GM21447 (cell line): ENCODE results near the gene FKBP6.
"Not testable (repeated sequence)": the region's sequence is repeated elsewhere in the genome, so short reads cannot be mapped to it uniquely, and the experiment has no call there.

Source experiments
- ATAC-seq: cut with Tn5 transposase; IDR thresholded peaks from one replicate; pipeline ENCODE4 v1.9.1; 2021; ENCODE audit not compliant: unreplicated experiment

Gene FKBP6

GRCh38 chr7:73327922-73328321, at the start of gene FKBP6, which contains the start of gene TRIM50:
Gene FKBP6, plus strand, starts transcription at chr7:73328161. Its CDS starts 268 bp downstream, at chr7:73328429.
Gene TRIM50, minus strand, starts transcription at chr7:73328082. Its CDS starts 3,295 bp downstream, at chr7:73324787.
- not testable (repeated sequence) for ATAC-seq

GRCh38 chr7:73297235-73297634, 30.7 kb upstream of the FKBP6 start:
- not testable (repeated sequence) for ATAC-seq

- ATAC-seq, result not testable (repeated sequence)
Observed at GRCh38 chr7:73297706-73298105, 30.3 kb upstream of the FKBP6 start.

GRCh38 chr7:73299812-73300211, 28.1 kb upstream of the FKBP6 start:
- not testable (repeated sequence) for ATAC-seq

GRCh38 chr7:73301108-73301507, 26.9 kb upstream of the FKBP6 start:
- ATAC-seq, result not testable (repeated sequence)

- ATAC-seq, result not testable (repeated sequence)
Observed at GRCh38 chr7:73302846-73303245, 25.1 kb upstream of the FKBP6 start.

GRCh38 chr7:73303546-73303945, 24.4 kb upstream of the FKBP6 start:
- no peak for ATAC-seq

- no peak for ATAC-seq
Observed at GRCh38 chr7:73304071-73304470, 23.9 kb upstream of the FKBP6 start.

- not testable (repeated sequence) for ATAC-seq
Observed at GRCh38 chr7:73304612-73305387, 23.2 kb upstream of the FKBP6 start.

- no peak for ATAC-seq
Observed at GRCh38 chr7:73307436-73307835, 20.5 kb upstream of the FKBP6 start.

- ATAC-seq, result peak; percentile 41
Observed at GRCh38 chr7:73308074-73308664, 19.8 kb upstream of the FKBP6 start.

- ATAC-seq, result peak; percentile 87
Observed at GRCh38 chr7:73308665-73309214, 19.2 kb upstream of the FKBP6 start, which contains the start of gene NSUN5. Gene NSUN5, minus strand, starts transcription at chr7:73308826. Its CDS starts 36 bp downstream, at chr7:73308790.

GRCh38 chr7:73311421-73311820, 16.5 kb upstream of the FKBP6 start:
- not testable (repeated sequence) for ATAC-seq

- ATAC-seq, result no peak
Observed at GRCh38 chr7:73312831-73313520, 15.0 kb upstream of the FKBP6 start.

GRCh38 chr7:73313521-73313906, 14.4 kb upstream of the FKBP6 start:
- no peak for ATAC-seq

GRCh38 chr7:73314271-73314670, 13.7 kb upstream of the FKBP6 start:
- ATAC-seq, result no peak

GRCh38 chr7:73316521-73316920, 11.4 kb upstream of the FKBP6 start:
- no peak for ATAC-seq

- ATAC-seq, result not testable (repeated sequence)
Observed at GRCh38 chr7:73318656-73319204, 9.2 kb upstream of the FKBP6 start.

GRCh38 chr7:73319541-73319940, 8.4 kb upstream of the FKBP6 start:
- ATAC-seq, result not testable (repeated sequence)

GRCh38 chr7:73320009-73320408, 8.0 kb upstream of the FKBP6 start:
- ATAC-seq, result not testable (repeated sequence)
